Cardiac fibroblast (primary cell): Measurements from ENCODE around the gene TCF4.

Experiments
- DNase-seq, 2 donors: peaks; one replicate each; pipeline versions ENCODE4 v3.0.0 to v3.0.0-alpha.2; 2010; ENCODE audit warnings: low read depth in 2 of 2
- H3K4me3 ChIP-seq, 2 donors: replicated peaks in 1 of 2; 1 replicate in 1 of 2; 2 replicates in 1 of 2; pipeline ENCODE4 v1.5.1; 2011; ENCODE audit warnings: low read depth in 2 of 2, low read length in 2 of 2, mild to moderate bottlenecking in 2 of 2, moderate library complexity in 1 of 2
- TF ChIP-seq, protein P1 (sequence below): IDR thresholded peaks from one replicate; pipeline ENCODE4 v1.5.1; 2011; ENCODE audit warnings: low read depth, mild to moderate bottlenecking, low read length, inconsistent platforms

The TCF4 gene

DNA sequence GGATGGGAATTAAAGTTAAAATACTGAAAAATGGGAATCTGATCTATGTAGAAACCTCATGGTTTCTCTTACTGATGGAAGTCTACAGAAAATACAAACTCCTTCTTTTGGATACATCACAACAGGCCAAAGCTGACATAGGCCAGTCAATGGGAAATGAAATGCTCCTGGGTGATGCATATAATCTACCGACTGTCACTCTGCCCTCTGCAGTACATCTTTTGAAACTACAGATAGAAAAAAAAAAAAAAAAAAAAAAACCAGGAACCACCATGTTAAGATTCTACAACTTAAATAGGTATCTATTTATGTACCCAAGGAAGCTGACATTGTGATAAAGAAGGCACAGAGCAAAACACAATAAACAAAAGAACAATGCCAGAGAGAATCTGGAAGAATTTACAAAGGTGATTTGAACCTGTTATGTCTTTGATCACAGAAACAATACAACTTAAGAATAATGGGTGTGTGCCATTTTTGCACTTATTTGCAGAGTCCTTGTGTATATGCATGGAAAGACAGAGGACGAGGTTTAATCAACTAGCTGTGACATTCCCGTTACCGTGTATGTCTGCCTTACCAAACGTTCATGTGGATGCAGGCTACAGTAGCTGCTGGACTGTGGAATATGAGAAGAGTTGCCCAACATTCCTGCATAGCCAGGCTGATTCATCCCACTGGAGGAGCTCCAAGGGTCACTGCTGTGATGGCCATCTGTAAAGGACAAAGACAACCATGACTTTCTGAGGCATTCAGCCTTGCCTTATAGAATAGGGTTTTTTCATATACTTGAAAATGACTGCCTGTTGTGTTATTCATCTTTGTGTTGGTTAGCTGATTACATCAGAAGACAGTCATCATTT lies 312.7 kb downstream of the TCF4 start:
- H3K4me3 ChIP-seq, result no peak overlapping the region
- TF ChIP-seq, protein P1, sequence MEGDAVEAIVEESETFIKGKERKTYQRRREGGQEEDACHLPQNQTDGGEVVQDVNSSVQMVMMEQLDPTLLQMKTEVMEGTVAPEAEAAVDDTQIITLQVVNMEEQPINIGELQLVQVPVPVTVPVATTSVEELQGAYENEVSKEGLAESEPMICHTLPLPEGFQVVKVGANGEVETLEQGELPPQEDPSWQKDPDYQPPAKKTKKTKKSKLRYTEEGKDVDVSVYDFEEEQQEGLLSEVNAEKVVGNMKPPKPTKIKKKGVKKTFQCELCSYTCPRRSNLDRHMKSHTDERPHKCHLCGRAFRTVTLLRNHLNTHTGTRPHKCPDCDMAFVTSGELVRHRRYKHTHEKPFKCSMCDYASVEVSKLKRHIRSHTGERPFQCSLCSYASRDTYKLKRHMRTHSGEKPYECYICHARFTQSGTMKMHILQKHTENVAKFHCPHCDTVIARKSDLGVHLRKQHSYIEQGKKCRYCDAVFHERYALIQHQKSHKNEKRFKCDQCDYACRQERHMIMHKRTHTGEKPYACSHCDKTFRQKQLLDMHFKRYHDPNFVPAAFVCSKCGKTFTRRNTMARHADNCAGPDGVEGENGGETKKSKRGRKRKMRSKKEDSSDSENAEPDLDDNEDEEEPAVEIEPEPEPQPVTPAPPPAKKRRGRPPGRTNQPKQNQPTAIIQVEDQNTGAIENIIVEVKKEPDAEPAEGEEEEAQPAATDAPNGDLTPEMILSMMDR, result peak; percentile 21
- DNase-seq, result peak; percentile 75 to 89

DNA sequence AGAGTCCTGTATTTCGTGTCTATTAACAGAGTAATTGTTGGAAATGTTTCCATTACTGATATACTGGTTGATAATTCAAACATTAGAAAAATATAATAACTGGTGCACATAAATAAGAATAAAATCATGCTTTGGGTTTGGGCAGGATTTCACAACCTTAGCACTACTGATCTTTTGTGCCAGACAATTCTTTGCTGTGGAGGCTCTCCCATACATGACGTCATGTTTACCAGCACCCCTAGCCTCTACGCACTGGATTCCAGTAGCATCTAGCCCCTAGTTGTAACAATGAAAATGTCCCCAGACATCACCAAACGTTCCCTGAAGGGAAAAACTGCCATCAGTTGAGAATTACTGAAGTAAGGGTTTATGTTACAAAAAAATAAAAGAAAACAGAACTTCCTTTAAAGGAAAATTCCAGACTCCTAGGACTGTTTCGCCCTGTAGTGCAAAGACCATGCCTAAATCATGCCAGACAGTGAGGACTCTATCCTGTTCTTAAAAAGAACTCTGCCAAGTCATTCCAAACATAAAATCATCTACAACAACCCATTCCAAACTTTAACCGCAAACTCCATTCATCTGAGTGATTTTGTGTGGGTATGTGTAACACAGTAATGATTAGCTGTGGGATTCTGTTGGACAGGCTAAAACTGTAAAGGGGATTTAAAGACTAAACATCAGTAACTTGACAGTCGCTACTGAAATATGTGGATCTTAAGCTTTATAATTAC lies 315.3 kb downstream of the TCF4 start:
- no peak overlapping the region for H3K4me3 ChIP-seq
- TF ChIP-seq, protein P1, result no peak
- peak in 1 of 2 donors; percentile 43 for DNase-seq

DNA sequence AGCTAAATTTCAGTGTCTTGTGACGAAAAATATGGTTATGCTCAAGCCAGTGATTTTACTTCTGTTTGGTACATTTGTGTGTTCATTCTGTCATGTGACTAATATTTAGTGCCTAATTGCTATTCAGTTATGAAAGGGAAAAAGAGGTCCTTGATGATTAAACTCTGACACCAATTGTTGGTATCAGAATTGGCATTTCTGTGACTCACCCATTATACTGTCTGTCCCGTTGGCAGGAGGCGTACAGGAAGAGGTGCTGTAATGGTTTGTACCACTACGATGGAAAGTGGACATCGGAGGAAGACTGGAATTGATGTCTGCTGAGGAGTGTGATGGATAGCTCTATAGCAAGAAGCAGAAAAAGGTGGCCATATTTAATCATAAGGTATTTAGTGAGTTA lies 318.4 kb downstream of the TCF4 start:
- TF ChIP-seq, protein P1, result no peak
- H3K4me3 ChIP-seq, result no peak overlapping the region
- no peak for DNase-seq

DNA sequence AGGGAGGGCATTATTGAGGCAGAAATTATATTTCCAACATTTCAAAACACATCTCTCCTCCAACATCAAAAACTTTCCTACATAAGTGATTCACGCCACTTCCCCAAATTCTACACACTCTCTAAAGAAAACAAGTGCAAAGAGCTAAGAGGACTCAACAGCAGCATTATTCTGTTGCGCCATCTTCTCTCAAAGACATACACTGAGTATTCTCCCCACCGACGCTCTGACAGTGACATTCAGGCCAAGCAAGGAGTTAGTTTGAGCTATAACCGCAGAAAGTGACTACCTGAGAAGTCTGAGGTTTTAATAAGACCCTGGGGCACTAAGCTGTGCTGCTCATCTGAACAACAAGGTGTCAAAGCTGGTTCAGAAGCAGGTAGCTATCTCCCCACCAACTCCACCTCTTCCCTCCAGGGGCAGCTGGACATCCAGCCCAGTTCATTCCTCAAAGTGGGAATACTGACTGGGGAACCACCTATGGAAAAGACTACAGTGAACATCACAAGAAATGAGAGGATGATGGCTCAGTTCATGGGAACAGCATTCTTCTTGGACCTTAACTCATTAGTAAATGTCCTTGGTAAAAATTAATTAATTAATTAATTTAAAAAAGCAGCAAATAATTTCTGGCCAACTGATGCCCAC lies 319.2 kb downstream of the TCF4 start:
- no peak for DNase-seq
- TF ChIP-seq, protein P1, result no peak
- no peak overlapping the region for H3K4me3 ChIP-seq

DNA sequence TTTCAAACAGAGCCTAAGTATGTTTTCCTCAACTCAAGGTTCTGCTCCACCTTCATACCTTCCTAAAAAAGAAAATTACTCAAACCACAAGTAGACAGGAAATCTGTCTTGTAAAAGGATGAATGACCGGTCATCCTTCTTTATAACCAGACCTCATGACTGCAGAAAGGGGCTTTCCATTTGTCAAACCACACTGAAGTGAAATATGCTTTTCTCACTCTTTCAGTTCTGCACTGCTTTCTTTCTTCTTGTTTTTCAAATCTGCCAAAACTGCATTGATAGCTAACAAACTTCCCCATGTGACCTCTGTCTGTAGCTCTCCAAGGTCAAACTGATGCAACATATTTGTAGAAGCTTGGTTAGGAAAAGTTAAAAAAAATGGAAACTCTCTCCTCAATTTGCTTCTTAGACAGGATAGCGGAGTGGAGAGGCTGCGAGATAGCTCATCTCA lies 319.8 kb downstream of the TCF4 start:
- H3K4me3 ChIP-seq, result no peak overlapping the region
- TF ChIP-seq, protein P1, result no peak
- DNase-seq, result no peak

DNA sequence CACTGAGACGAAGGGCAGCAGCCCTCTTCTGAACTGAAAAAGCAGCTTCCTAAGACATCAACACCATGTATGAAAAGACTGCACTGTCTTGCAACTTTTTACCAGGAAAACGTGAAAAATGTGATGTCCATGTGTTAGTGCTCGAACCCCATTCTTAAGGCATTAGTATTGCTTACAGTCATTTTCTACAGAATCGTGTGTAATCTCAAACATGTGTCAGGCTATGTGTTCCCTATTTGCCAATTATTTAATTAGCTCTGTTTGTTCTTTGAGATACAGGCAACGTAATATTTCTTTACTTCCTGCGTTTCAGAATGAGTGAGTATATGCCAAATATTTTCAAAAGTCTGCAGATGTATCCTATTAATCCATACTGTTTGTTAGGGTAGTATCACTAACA lies 321.0 kb downstream of the TCF4 start:
- H3K4me3 ChIP-seq, result no peak overlapping the region
- no peak for DNase-seq
- TF ChIP-seq, protein P1, result no peak
